NB4 (cell line): ENCODE data around the gene NGB.

Experiments used
- POLR2A ChIP-seq: IDR thresholded peaks from 2 replicates; pipeline ENCODE4 v1.6.1; 2011; ENCODE audit warnings: mild to moderate bottlenecking; ENCODE audit not compliant: insufficient read length; ENCODE audit errors: extremely low read depth
- TF ChIP-seq, protein P1 (sequence below): IDR thresholded peaks from one replicate; pipeline ENCODE4 v1.5.1; 2012; ENCODE audit warnings: low read depth, low read length

DNA sequence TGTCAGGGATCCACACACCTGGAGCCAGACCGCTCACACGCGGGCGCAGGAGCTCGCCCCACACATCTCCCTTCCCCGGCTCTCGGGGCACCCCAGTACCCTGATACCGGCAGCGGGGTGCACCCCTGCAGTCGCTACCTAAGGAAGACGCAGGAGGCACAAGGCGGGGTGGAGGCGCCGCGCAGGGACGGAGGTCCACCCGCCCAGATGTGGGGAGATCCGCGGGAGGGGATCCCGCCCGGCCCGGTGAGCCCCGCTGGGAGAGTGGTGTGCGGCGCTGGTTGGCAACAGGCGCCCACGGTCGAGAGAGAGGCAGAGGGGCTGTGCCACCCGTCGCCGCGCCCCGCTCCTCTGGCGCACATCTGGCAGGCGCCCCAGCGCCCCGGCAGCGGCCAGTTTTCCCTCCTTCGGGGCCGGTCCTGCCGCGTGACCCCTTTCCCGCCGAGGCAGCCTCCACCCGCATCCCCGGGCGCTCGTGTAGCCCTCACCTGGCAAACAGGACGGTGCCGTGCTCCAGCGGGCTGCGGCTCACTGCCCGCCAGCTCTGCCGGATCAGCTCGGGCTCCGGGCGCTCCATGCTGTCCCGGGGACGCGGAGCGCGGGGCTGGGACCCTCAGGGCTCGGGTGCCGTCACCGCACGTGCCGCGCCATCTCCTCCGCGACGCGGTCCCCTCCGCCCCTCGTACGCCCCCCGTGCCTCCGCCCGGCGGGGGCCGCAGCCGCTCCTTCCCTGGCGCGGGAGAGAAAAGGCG, 469 bp downstream of the NGB start:
- TF ChIP-seq POLR2A, result no peak
- TF ChIP-seq, protein P1, sequence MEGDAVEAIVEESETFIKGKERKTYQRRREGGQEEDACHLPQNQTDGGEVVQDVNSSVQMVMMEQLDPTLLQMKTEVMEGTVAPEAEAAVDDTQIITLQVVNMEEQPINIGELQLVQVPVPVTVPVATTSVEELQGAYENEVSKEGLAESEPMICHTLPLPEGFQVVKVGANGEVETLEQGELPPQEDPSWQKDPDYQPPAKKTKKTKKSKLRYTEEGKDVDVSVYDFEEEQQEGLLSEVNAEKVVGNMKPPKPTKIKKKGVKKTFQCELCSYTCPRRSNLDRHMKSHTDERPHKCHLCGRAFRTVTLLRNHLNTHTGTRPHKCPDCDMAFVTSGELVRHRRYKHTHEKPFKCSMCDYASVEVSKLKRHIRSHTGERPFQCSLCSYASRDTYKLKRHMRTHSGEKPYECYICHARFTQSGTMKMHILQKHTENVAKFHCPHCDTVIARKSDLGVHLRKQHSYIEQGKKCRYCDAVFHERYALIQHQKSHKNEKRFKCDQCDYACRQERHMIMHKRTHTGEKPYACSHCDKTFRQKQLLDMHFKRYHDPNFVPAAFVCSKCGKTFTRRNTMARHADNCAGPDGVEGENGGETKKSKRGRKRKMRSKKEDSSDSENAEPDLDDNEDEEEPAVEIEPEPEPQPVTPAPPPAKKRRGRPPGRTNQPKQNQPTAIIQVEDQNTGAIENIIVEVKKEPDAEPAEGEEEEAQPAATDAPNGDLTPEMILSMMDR, result no peak
